Right forelimb (tissue), 1 donor: Measurements from ENCODE around the gene CD109.
"Not testable (repeated sequence)": the region's sequence is repeated elsewhere in the genome, so short reads cannot be mapped to it uniquely, and the experiment has no call there.

Experiments used
- DNase-seq: peaks from one replicate; pipeline ENCODE4 v3.0.0-alpha.2; 2018

The CD109 gene

DNA sequence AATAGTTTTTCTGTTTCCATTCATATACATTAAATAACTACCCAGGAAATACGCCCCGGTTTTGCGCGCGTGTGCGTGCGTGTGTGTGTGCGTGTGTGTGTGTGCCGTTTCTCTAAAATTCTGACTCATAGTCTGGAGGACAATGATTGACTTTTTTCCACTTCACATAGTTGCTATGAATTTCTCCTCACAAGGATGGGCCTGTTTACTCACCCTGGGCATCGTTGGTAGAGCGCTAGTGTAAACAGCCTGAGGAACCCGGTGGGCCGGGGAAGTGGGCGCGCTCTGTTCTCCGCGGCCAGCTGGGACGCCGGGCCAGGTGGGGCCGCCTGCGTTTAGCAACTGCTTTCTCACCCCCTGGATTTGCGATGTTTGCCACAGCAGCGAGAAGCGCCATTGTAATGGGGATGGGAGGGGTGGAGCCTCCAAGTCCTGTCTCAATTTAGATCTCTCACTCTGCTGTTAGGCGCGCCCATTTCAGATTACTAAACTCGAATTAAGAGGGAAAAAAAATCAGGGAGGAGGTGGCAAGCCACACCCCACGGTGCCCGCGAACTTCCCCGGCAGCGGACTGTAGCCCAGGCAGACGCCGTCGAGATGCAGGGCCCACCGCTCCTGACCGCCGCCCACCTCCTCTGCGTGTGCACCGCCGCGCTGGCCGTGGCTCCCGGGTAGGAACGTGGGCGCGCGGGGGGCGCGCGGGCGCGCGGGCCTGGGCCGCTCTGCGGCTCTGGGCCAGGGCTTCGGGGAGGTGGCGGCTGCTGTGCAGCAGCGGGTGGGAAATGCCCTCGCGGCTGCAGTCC lies at the start of gene CD109:
CD109 (plus strand) TSS at position 585 of the 803 bp plus-strand sequence; CDS start at position 598, 13 bp downstream.
- DNase-seq: peak; percentile 86

DNA sequence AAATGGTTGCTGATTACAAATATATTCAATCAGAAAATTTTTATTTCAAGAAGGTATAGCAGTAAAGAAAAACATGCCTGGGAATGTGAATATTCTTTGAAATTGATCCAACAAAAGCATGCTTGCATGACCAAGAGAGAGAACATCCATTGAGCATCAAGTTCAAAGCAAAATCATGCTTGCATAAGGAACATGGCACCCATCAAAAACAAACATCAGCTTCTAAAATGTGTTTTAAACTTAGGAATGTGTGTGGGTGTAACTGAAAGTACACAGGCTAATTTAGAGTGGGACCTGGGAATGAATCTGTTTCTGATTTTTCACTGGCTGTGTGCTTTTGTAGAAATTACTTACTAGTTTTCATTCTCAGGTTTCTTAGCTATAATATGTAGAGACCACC lies 47.8 kb upstream of the CD109 start:
- DNase-seq: no peak

DNA sequence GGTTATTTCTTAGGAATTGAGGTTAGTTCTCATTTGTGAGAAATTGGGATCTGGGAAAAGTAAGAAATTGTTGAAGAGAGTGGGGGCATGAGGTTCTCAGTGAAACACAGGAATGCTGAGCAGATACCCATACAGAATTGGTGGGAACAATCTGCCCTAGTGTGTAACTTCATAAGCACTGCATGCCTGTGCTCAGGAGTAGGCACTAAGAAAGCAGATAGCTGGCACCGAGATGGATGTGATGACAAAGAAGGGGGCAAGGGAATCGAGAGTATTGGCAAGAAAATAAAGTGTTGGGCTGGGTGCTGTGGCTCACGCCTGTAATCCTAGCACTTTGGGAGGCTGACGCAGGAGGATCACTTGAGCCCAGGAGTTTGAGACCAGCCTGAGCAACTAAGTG lies 46.2 kb upstream of the CD109 start:
- DNase-seq: no peak

DNA sequence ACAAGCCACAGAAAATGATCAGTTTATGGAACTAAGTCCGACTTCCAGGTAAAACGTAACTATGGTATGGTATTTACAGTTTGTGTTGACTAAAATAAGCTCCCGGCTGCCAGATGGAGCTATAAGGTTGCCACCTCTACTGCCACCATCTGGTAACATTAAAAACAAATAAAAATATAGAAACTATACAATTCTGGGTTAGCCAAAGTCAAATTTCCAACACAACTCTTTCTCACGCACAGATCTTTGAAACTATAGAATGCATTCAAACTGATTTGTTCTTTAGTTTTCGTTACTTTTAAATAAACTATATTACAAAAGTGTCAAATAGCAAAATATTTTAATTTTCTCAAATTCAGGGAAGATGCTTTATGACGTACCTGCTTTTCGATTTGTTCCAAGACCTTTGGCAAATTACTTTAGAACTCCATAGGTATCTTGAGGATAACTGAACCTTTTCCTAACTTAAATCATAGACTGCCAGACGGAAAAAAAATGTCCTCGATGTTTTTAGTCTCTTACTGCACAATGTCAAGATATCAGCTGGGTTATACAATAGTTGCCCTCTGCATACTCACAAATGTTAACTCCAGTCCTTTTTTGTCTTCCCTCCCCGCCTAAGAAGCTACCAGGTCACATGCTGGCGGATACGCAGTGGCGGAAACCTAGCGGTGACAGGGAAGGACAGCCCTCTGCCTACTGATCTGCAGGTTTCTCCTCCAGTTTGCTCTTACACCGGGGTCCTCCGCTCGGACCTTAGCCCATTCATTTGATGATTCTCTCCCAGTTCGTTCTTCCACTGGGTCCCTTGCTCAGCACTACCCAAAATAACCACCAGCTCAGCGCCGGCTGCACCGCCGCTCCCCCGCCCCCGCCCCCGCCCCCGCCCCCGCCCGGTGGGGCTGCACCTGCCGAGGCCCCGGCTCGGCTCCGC lies 43.1 kb upstream of the CD109 start:
- DNase-seq: peak; percentile 72

DNA sequence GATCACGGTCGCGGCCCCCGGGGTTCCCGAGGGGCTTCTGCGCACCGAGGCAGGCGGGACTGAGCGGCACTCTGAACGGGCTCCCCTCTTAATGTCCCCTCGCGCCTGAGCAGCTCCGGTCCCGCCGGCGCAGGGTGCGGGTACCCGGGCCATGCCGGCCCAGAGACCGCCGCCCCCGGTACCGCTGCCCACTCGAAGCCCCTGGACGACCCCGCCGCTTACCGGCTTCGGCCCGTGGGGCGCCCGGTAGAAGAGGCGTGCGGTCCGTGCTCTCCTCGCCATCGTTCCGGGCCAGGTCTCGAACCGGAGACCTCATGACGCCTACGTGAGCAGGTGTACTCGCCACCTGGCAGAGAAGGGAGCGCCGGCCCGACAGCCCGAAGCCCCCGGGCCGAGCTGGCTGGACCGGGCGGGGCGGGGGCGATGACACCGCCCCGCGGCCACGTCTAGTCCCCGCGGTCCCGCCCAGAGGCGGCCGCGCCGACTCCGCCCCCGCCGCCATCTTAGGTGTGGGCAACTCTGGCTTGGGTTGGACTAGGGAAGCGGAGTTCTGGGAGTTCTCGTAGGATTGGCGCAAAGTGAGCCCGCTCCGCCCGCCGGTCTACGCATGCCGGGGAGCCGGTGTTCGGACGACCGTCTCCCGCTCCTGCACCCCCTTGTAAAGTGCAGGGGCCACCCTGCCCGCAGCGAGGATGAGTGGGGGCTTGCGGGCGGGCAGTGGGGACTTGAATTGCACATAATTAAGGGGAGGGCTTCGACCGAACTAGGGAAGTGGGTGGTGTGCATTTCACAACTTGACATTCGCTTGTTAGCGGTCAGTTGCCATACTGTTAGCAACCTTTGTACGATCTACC lies 42.2 kb upstream of the CD109 start, which contains the start of gene SLC17A5:
SLC17A5 (minus strand) TSS at position 422 of the 854 bp plus-strand sequence; CDS start at position 316, 106 bp downstream.
- peak; percentile 97 for DNase-seq

DNA sequence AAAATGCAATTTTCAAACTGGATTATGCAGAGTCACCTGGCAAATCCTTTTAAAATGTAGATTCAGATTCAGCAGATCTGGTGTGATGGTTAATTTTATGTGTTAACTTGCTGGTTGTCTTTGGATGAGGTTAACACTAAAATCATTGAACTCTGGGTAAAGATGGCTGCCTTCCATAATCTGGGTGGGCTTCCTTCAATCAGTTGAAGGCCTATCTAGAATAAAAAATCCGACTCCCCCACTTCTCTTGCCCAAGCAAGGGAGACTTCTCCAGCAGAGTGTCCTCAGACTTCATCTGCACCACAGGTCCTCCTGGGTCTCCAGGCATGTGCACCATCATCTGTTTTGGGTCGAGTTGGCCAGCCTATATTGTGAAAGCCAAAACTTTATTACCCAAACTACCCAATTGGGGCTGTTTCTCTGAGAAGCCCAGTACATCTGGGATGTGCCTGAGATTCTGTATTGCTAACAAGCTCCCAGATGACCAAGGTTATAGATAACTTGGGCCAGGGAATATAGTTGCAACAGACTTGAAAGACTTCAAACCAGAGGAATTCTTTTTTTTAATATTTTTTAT lies 40.6 kb upstream of the CD109 start:
- DNase-seq: no peak

DNA sequence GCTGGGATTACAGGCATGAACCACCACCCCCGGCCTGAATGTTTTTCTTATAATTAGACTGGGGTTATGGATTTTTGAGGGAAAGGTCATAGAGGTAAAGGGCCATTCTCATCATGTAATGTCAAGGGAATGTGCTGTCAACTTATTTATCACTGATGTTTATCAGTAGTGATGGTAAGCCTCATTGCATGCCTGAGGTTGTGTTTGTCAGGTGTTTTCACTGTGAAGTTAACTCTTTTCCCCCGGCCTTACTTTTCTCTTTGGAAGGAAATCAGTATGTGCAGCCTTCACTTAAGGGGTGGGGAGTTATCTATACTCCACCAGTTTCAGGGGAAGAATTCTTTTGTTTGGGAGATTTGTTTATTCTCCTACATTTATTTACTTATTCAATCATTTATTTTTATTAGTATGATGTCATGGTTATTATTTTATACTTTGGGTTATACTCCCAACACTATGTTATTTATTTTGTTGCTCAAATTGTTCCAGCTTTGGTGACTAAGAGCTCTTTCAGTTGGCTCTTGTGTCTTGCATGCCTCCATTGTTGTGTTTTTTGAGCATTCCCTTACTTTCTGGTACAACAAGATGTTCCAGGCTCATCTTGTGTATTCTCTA lies 39.4 kb upstream of the CD109 start:
- no peak for DNase-seq

DNA sequence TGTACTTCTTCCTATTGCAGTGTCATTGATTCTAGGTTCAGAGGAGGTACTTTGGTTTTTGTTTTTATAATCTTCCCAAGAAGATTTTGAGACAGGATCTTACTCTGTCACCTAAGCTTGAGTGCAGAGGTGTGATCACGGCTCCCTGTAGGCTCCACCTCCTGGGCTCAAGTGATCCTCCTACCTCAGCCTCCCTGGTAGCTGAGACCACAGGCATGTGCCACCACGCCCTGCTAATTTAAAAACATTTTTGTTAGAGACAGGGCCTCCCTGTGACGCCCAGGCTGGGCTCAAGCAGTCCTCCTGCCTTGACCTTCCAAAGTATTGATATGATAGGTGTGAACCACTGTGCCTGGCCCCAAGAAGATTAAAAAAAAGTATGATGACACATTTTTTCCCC lies 38.8 kb upstream of the CD109 start:
- no peak for DNase-seq

DNA sequence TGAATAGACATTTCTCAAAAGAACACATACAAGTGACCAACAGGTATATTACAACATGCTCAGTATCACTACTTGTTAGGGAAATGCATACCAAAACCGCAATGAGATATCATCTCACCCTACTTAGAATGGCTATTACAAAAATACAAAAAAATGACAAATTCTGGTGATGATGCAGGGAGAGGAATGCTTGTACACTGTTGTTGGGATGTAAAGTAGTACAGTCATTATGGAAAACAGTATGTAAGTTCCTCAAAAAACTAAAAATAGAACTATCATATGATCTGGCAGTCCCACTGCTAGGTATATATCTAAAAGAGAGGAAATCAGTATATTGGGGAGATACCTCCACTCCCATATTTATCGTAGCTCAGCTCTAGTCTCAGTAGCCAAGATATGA lies 31.3 kb upstream of the CD109 start:
- DNase-seq: no peak

DNA sequence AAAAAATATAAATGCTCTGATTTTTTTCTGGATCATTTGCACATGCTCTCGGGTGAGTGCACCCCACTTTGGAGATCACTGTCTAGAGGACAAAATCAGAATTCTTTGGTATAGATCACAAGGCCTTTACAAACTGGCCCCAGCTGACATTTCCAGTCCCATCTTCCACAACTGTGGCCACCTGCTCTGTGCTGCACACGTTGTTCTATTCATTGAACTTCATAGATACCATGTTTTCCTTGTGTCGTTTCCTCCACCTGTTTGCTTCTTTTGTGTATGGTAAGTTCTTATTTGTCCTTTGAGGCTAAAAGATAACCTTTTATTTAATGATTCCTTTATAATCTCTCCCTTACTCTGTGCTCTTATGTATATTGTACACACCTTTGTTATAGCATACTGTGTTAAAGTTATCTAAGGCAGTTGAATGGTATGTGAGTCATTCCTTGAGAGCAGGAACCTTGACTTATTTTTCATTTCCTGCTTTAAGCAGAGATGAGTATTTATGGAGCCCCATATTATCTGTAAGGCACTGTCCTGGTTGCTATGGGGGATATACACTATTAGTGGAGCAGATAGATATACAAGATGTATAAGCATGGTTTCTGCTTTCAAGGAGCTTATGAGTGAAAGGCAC lies 30.2 kb upstream of the CD109 start:
- DNase-seq: no peak

DNA sequence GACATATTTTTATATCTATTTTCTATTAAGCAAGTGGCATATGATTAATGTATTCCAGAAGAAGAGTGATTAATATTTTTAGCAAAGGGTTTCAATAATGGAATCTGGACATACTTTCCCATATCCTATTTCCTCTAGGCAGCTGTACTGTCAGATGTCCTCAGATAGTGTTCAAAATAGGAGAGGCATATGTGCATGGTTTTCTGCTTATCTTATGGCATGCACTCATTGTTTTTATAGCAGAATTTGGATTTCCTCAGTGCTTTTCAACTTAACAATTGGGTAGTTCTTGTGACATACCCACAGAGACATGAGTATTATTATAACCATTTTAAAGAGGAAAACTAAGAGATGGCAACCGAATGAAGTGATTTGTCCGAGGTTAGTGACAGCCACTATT lies 29.6 kb upstream of the CD109 start:
- DNase-seq: no peak

DNA sequence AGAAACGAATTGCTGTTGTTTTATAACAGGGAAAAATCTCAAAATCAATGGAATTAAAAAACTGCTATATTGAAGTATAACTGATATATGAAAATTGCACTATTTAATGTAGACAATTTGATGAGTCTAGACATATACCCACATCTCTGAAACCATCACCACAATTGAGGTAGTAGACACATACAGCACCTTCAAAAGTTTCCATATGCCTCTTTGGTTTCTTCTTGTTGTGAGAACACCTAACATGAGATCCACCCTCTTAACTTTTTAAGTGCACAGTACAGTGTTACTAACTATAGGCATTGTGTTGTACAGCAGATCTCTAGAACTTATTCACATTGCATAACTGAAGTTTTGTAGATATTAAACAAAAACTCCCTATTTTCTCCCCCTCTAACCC lies 28.2 kb upstream of the CD109 start:
- DNase-seq: no peak

DNA sequence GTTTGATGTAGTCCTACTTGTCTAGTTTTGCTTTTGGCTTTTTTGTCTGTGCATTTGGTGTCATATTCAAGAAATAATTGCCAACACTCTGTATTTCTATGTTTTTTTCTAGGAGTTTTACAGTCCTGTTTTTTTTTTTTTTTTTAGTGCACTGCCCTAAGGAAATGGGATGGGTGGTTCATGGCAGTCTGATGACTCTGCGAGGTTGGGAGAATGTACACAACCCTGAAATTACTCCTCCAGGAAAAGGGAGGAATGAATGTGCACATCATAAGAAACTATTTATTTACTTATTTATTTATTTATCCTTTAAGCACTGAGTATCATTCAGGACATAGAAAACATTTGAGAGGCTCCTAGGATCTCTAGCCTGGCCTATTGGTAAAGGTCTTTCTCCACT lies 27.0 kb upstream of the CD109 start:
- no peak for DNase-seq

DNA sequence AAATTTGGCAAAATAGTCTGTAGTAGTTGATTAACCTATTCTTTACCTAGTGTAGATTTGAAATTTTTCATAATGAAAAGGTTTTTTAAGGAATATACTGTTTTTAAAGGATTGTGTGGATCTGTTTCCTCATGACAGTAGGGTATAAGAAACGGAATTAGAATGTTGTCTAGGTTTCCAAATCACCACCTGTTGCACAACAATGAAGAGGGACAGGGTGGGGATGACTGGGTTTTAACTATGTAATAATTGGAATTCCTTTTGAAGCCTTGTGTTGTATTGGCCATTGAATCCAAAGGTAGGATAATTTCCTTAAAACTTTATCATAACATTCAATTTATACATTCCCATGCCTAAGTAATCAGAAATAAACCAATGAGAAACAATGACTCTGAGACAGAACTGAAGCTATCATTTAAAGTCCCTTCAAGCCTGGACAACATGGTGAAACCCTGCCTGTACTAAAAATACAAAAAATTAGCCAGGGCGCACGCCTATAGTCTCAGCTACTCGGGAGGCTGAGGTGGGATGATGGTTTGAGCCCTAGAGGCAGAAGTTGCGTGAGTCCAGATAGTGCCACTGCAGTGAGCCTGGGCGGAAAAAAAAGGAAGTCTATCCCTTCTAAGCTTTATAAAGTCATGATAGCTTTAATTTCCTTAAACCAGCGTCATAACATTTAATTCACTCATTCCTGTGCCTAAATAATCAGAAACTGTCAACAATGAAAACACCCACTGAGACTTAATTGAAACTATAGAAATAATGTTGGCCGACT lies 23.9 kb upstream of the CD109 start:
- no peak for DNase-seq

DNA sequence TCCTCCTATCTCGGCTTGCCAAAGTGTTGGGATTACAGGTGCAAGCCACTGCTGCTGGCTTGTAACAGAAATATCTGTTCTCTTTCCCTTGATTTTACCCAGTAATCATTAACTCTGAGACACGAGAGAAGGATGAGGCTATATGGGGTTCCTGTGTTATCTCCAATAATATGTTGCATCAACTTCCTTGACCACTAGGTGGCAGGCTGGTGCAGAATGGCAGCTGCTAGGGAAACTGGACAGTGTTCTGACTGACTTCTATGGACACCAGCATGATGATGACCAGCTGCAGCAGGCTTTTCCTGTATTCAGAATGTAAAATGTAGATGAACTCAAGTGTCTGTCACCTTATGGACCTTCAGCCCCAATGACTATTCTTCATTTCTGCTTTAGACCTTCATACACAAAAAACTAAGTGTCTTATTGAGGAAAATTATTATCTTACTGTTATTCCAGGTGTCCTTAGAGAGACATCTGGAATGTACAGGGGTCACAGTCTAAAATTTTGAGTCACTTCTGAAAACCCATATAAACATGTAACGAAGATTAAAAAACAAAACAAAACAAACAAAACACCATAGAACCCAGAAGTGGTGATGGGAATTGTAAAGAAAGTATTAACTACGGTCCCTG lies 20.4 kb upstream of the CD109 start:
- peak; percentile 85 for DNase-seq

DNA sequence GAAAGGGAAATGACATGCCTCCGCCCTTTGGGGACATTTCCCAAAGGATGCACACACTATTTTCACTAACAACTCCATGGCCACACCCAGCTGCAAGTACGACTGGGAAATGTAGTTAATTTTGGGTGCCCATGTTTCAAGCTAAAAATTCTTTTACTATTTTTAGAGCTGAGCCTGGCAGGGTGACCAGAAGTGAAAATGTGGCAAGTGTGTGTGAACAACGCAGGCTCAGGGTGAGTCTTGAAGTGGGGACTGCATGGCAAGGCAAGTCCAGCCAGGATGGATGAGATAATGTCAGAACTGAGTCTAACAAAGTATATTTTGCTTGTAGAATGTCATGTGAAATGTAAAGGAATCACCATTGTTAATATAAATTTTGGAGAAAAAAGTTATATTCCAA lies 17.0 kb upstream of the CD109 start:
- DNase-seq: no peak

DNA sequence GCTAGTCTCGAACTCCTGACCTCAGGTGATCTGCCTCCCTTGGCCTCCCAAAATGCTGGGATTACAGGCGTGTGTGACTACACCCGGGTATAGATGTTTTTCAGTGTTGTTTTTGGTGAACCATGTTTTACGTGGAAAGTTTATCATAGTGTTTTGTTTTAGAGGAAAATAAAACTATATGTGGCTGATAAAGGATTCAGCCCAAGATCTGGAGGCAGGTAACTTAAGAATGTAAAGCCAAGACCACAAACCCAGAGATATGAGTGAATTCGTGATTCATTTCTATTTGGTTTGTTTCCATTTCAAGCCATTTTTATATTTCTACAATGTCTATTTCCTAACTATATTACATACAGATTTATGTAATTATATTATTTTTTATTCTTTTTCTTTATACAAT lies 16.2 kb upstream of the CD109 start:
- not testable (repeated sequence) for DNase-seq

DNA sequence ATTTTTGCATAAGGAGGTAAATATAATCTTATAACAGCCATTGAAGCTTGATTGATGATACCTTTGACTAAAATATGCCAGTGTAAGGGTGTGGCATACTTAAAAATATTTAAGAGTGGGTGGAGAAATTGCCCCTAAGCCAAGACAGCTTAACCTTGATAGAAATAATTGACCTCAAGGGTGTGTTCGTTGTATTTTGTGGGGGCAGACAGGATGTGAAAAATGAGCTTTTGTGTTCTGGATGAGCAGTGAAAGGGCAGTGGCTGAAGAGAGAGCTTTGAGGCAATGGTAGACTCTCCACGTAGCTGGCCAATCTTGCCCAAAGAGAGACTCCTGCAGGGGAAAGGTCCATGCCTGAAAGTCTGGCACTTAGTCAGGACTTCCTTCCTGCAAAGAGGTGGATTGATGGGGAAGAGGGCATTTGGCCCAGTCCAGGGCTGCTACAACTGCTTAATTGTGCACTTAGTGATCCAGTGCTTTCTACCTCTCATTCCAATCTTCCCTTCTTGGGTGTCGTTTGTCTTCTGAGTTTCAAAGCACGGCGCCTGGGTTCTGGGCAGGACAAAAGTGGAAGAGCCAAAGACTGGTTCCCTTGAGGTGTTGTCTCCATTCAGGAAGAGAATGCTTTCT lies 15.6 kb upstream of the CD109 start:
- no peak for DNase-seq

DNA sequence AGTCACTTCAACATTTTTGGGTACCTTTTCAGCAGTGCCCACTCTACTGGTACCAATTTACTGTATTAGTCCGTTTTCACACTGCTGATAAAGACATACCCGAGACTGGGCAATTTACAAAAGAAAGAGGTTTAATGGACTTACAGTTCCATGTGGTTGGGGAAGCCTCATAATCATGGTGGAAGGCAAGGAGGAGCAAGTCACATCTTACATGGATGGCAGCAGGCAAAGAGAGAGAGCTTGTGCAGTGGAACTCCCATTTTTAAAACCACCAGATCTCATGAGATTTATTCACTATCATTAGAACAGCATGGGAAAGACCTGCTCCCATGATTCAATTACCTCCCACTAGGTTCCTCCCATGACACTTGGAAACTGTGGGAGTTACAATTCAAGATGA lies 12.4 kb upstream of the CD109 start:
- DNase-seq: not testable (repeated sequence)

DNA sequence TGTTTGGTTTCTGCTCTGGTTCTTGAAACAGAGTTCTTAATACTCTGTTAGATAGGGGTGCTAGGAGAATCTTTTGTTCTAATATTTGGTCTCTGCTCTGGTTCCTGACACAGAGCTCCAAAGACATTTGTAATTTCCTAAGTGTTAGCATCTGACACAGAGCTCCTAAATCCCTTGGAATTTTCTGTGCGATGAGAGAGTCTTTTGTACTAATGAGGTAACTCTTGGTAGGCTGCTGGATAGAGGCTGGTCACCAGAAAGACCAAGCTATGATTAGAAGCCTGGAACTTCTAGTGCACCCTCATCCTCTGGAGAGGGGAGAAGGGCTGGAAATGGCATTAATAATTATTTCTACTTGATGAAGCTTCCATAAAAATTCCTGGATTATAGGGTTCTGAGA lies 7.7 kb upstream of the CD109 start:
- no peak for DNase-seq
